Measurements from ENCODE around the gene PDE1C. TPM values are rescaled to one million over a fixed set of nuclear protein-coding genes. Genes with fewer than 3 reads are reported as not detected.

Gene PDE1C
- total RNA-seq, 1 donor from 2014 or later: 9.9 TPM

DNA sequence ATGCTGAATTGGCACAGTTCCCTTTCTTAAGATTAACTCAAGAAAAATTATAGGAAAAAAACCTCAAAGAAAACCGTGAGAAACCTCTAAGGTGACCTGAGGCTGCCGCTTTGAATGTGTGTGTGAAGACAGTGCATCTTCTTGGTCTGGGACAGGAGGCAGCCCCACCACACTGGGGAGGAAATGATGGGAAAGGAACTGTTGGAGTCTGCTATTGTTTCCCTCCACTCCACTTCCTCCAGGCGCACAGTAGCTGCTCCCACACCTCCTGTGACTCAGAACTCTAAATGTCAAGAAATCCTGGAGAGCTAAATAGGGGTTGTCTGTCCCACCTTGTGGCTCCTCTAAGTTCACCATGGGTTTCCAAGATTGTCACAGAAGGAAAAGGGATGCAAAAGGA is 179.4 kb downstream of the PDE1C start:
- DNase-seq: no peak

DNA sequence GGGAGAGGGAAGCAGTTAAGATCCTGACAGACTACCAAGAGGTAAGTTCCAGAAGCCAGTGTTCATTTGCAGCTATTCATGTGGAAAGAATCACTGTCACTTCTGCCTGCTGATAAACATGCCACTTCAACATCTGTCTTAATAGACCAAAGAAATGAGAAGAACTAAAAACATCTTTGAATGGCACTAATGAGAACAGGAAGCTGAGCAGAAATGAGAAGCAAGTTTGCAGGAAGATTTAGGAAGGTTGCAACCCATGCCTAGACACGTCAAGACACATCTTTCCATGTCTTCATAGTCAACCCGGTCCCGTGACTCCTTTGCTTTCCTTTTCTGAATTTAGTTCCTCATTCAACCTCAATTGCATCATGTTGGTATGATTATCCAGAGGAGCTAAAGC is 180.0 kb downstream of the PDE1C start:
- DNase-seq: peak; percentile 38

DNA sequence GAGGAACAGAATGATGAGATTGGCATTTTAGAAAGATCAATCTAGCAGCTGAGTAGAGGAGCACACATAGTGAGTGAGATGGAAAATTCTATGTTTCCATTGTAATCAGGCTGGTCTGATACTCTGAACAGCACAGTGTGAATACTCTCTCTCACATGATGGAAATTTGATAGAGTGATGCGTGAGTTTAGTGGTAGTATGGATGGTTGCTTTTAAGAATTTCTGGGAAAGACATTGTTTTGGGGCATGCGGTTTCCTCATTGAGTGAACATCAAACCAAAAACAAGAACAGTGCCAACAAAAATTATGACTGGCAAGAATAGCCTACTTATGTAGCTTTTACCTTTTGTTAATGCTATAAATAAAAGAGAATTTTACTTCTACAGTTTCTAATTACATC is 183.2 kb downstream of the PDE1C start:
- DNase-seq: no peak

DNA sequence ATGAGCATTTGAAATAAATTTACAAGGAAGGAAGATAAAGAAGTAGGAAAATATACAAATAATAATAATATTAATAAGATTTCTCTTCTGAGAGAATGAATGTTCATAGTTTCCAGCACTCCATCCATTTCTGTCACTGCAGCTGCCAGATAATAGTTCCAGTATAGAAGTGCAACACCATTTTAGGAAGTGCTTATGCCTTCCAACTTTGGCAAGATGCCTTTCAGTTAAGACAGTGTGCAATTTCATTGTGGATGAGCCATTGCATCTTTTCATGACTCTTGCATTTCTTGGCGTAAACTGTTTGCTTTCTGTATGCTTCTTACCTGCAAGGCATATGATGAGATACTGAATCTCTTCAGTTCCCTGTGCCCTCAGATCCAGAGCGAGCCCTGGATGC is 185.0 kb downstream of the PDE1C start:
- DNase-seq: peak; percentile 30

DNA sequence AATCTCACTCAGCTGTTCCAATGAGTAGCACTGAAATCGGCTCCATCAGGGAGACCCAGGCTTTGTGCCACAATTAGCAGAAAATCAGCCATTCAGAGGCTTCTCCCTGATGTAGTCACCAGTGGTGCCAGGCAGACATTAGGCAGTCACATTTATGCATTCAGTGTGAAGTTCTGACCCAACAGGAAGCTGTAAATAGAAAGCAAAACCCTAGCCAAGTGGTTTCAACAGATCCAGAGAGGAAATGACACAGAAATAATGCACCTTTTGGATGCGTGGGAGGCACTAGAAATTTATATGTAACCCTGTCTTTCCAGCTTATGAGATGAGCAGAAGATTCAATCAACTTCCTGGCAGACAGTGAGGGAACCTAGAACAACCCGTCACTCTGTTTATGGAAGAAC is 186.4 kb downstream of the PDE1C start:
- peak; percentile 34 for DNase-seq

DNA sequence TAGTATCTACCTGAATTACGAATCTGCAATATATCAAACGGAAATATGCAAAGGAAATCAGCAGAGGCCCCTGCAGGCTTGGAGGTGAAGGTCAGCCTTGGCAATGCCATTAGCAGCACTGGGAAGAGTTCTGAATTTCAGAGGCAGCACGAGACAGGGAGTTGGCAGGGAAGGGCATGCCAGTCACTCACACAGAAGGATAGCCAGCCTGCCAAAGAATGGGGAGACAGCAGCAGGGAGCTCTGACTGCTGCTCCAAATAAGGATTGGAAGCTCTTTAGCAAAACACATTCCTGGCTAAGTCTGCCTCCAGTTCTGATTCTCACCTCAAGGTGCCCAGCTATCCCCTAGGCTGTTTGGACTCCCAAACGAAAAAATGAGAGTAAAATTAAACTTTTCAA is 188.0 kb downstream of the PDE1C start:
- DNase-seq: no peak

DNA sequence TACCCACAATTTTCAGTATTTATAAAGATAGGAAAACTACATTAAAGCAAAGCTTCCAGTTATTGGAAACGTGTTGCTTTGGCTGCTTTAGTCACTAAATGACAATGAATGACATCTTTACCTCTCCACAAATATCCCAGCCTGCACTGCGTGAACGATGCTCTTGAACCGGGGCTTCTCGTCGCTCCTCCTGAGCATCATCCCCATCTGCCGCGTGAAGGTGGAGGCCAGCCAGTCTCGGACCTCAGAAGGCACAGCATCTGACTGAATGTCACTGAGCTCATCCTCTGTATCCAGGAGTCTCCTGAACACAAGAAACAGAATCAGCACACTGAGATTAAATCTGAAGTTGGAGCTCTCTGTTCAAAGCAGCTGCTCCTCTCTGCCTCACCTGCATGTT is 191.3 kb downstream of the PDE1C start:
- no peak for DNase-seq

DNA sequence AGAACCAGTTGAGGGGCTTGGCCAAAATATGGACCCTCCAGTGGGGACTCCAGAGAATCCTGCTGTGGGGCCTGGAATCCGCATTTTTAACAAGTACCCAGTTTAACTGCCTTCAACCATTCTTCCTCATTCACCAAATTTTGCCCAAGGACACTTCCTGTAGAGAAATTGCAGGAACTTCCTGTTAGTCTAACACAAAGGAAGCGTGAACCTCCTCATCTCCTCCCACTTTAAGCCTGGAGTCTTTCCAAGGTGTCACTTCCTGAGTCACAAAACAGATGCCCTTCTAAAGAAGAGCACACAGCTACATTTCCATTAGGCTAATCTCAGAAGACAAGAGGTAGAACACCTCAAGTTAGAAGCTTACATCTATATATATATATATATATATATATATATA is 194.8 kb downstream of the PDE1C start:
- no peak for DNase-seq

DNA sequence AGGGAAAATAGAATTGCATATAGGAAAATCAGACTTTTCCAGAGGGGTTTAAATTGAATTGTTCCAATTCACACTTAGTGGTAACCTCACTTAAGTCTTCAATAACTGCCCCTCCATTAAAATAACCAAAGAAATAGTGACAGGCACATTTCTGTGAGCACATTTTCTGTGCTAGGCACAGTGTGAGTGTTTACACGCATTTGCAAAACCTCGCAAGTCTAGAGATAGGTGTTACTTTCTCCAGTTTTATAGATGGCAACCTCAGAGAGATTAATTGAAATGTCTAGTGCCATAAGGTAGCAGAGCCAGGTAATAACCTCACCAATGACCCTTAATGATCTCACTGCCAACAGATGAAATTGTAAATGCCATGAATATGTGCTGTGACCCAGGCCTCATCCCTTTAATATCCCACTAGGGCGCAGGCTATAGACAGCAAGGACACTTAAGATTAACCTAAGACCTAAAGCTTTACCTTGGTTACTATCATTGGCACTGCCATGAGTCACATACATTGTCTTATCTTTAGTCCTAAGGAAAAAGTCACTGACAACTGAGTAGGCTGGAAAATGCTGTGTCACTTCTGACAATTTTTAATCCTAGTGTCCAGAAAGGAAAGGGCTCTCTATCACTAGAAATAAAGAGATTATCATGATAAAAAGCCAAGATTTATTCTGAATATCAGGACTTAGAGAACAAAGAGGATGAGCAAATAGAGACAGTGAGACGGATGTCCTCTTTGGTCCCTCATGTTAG is 195.4 kb downstream of the PDE1C start:
- DNase-seq: no peak

DNA sequence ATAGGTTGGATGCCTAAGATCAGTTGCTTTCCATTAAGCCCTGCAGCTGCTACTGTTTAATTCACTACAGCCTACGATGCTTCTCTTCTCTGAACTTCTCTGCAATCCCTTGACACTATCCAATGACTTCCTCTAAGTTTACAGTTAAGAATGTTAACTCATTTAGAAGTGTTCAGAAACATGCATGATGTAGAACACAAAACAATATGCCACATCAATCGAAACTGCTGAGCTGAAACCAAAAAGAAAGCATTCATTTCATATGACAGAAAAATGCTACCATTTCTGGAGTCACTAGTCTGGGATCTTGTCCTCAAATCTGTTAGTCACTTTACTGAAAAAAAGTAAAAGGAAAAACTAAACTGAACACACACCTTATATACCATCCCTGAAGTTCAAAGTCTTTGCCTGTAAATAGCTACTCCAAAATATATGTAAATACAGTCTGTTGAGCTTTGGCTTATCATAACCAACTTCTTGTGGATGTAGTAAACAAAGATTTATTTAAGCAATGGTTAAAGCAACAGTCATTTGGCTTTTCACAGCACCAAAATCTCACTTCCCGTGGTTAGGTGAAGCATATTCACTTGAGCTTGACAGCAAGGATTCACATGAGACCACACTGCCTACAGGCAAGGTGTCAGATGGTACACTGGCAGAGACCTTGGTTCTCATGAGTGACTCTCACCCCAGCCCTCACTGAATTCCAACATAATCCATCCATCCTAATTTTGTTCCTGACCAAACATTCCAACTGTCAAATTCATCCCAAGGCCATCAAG is 196.2 kb downstream of the PDE1C start:
- DNase-seq: no peak

DNA sequence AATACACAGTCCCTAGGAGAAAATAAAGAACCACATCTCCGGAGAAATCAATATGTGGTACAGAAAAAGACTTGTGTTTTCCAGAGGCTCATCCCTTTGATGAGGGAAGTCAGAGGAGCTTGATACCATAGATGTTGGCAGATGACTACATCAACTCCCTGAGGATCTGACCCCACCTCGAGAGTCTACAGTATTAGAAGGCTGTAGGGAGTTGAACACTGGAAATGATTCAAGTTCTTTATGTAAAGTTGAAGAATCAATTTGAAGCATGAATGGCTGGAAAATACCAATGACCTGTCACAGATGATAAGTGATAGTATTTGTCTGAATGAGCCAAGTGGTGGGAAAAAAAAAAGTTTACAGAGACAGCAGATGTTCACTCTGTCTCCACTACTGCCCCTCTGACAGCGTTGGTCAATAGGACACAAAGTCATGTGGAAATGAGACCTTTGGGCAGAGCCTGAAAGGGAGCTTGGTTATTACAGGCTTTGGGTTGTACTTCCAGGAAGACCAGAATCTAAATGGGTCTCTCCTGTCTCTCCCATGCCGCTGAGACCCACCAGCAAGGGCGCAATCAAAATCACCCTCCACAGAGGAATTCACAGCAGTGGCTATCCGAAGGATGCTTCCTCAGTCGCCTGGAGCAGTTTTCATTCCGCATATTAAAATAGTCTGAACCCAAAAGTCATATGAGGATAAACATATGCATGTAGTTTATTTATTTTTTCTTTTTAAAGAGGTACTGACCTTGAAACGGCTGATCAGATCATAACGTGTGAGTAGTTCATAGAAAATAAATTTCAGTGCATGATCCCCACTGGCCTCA is 197.4 kb downstream of the PDE1C start:
- no peak for DNase-seq

DNA sequence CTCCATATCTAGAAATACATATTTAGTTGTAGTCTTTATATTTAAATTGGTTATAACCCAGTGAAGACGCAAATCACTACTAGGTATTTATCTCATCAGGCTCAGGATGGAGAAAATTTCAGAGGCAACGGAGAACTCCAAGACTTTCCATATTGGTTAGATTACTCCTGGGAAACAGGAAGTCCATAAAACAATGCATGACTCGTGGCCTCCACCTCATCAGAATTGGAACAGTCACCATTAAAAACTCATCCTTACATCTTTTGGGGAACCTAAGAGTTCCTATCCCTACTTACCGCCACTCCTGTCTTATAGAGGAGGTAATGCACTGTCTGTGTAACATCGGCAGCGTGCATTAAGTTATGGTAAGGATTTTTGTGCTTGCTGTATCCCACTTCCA is 205.6 kb downstream of the PDE1C start:
- DNase-seq: no peak

DNA sequence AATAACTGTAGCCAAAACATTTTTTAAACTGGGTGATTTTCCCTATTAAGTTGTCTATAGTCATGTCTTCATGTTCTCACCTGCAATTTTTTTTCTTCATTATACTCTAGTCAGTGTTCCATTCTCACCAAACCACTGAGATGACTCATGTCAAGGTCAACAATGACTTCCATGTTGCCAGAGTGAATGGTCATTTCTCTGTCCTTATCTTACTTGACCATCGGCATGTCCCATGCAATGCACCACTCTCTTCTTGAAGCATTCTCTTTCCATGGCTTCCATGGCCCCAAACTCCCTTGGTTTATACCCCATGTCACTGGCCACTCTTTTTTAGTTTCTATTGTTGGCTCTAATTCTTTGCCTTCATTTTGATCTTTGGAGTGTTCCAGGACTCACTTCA is 209.3 kb downstream of the PDE1C start:
- DNase-seq: no peak

DNA sequence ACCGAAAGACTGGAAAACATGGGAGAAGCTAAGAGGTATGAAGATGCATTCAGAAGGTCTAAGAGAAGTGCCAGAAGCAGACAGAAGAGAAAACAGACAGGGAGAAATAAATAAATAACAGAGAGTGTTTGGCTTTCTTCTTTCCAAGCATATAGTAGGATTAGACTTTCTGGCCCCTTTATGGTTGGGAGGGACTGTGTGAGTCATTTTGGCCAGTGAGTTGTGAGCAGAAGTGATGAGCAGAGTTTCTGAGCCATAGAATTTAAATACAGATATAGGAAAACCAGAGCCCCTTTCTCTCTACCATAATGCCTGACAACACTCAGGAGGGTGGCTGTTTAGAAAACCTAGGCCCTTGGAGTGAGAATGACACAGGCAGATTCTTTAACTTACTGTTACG is 212.2 kb downstream of the PDE1C start:
- DNase-seq: no peak

DNA sequence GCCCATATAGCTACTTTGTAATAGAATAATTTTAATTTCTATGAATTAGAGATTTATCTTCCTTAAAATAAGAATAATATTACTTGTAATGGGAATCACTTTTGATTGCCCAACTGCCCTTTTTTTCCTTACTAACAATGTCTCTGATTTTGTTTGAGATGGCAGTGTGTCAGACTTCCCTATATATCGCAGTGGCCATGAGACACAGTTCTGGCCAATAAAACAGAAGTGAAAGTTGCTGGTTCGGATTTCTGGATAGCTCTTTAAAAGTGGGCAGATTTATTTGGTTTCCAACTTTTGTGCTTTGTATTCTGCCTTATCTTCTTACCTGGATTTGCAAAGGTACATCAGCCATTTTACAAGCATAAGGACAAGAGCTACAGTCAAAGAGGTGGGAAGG is 213.0 kb downstream of the PDE1C start:
- DNase-seq: no peak

DNA sequence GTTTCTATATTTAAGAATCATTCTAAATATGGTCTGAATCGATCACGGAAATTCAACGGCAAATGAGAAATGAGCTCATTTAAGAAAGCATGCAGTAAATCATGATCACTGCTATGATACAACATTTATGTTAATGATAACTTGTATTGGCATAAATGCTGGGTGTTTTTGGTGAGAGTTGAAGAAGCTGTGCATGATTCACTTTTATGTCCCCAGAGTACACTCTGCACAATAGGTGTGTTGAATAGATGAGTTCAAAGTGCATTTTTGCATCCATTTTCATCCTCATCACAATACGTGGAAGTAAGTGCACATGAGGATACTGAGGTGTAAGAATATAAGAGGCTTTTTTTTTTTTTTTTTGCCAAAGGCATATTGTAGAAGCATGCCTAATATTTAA is 213.9 kb downstream of the PDE1C start:
- no peak for DNase-seq

DNA sequence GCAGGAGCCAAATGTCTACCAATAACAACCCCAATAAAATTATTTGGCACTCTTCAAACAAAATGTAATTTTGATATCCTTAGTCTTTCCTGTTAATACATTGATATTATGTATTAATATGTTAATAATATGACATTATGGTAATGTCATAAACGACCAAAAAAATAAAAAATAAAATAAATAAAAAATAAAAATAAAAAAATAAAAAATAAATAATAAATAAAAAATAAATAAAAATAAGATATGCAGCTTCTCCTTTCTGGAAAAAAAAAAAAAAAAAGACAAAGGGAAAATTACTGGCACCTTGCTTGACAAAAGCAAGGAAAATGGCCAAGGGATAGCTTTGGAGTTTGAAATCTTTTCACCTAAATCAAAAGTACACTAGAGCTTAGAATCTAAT is 214.7 kb downstream of the PDE1C start:
- no peak for DNase-seq

DNA sequence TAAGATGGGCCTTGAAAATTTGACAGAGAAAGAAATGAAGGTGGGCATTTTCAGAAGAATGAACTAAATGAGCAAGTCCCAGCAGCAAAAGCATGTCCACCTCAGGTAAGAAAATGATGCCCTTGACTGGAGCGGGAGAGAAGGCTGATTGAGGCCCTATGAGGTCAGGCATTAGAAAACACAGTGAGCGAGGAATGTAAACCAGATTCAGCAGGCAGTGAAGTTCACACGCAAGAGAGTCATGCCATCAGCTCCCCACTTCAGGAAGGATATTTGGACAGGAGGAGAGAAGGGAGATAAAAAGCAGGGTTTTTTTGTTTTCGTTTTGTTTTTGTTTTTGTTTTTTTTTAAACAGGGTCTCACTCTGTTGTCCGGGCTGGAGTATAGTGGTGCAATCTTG is 216.8 kb downstream of the PDE1C start:
- no peak for DNase-seq

DNA sequence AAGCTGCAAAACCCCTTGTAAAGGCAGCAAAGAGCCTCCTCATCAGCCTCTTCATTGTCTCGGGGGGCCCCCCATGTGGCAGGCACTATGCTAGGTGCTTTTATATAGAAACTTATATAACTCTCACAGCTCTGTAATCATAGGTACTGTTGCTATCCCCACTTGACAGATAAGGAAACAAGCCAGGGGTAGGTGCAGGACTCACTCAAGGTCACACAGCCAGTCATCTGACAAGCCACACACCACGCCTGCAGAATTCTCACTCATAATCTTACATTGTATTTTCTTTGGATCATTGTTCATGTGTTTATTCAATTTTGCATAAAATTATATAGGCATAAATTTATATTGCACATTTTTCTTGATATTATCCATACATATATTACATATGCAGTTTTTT is 217.7 kb downstream of the PDE1C start:
- DNase-seq: no peak

DNA sequence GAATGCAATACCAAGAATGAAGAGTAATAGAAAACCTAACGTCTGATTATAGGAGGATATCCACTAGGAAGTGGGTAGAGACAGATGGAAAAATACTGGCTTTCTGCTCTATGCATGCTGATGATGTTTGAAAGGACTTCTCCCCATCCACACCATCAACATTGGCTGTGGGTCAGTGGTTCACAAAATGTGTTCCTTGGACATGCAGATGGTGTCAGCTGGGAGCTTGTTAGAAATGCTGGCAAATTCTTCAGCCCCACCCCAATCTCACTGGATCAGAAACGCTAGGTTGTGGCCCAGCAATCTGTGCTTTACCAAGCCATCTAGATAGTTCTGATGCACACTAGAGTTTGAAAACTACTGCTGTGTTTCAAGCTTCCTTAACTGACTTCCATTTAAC is 219.1 kb downstream of the PDE1C start:
- no peak for DNase-seq

DNA sequence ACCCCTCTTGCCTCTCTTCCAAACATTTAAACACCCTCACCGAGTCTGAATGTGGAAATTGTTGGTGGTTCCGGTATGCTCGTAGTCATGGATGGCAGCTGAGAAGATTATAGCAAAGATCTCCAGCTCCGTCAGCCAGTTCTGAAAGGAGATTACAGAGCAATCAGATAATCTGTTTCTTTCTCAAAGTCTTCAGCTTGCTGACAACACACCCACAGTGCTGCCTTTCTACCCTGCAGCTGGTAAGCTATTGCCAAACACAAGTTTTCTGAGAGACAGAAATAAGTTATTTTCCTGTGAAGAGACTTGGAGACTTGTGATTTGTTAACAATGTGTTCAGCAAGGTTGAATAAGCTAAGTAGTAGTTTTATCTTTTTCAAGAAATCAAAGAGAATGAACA is 219.6 kb downstream of the PDE1C start:
- DNase-seq: no peak

DNA sequence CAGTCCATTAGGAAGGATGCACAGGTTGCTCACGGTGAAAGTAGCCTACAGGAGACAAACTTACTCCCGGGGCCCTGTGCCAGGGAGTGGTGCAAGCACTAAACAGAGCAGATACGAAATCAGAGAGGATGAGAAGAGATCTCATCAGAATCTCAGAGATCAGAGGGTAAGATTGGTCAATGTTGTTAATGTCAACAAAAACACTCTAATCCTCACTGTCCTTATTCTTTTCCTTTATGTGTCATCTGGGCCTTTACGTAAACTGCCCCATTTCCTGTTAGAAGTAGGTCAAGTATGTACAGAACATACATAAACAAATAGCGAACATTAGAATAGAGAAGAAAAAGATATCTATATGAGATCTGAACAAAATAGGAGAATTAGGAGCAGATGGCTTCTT is 220.1 kb downstream of the PDE1C start:
- no peak for DNase-seq

DNA sequence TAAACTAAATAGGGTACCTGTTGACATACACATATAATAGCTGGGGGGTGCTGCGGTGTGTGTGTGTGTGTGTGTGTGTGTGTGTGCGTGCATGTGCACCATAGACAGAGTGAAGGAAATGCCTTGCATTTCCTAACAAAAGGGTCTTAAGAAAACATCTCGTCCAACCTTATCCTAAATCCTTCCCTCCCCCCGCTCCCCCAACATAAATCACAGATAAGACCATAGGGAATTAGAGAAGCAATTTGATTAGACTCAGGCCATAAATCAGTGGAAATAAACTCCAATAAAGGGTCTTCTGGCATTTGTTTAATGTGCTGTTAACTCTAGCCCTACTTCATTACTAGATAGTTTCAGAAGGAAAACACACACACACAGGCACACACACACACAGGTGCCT is 234.7 kb downstream of the PDE1C start:
- no peak for DNase-seq

All from tongue (tissue), 2 donors.